Gastrocnemius medialis (tissue), 4 donors: Measurements from ENCODE around the gene PSME3IP1.

ENCODE experiments used
- CTCF ChIP-seq, 5 experiments: fragments of 450-650 bp in 3 of 5; fragments of 200-600 bp in 2 of 5; sonication (generic) in 2 of 5; IDR thresholded peaks in 4 of 5; conservative IDR thresholded peaks in 1 of 5; 1 replicate in 4 of 5; 2 replicates in 1 of 5; pipeline ENCODE4 v1.5.1; 2016 to 2019; ENCODE audit warnings: antibody characterized with exemption in 5 of 5, mild to moderate bottlenecking in 3 of 5, moderate library complexity in 3 of 5
- POLR2A ChIP-seq, 2 donors: fragments of 450-650 bp; IDR thresholded peaks; one replicate each; pipeline ENCODE4 v1.6.1; 2017; ENCODE audit warnings: antibody characterized with exemption in 2 of 2, mild to moderate bottlenecking in 2 of 2, moderate library complexity in 2 of 2

GRCh38 chr16:57167538-57167937 is 18.3 kb downstream of the PSME3IP1 start:
- TF ChIP-seq CTCF (IDR thresholded peaks at IDR 0.05 in 4 of 5, conservative IDR thresholded peaks at IDR 0.05 in 1 of 5) (no peak), POLR2A (IDR thresholded peaks at IDR 0.05) (no peak)
